ENCODE measurements around the gene SEPTIN8. TPM values are rescaled to one million over a fixed set of nuclear protein-coding genes. Genes with fewer than 3 reads are reported as not detected.

The SEPTIN8 gene
- total and polyA plus RNA-seq, 10 of the 15 experiments (the other 5 are each of a cell fraction or from before 2014, with no cell fraction given), result 6.1 to 96.1 (median 29.4) TPM

GRCh38 chr5:132773601-132774355 is 3.3 kb downstream of the SEPTIN8 start:
- TF ChIP-seq TAF1 (IDR thresholded peaks at IDR 0.05; ENCODE audit: borderline replicate concordance, low read depth, low read length) (no peak), ZNF384 (IDR thresholded peaks at IDR 0.05; ENCODE audit: borderline replicate concordance, low read depth, low read length) (no peak), PBX3 (IDR thresholded peaks at IDR 0.05; ENCODE audit: insufficient replicate concordance, low read depth, low read length) (no peak), EED (IDR thresholded peaks at IDR 0.05; ENCODE audit: low read depth) (no peak), ZNF217 (IDR thresholded peaks at IDR 0.05) (no peak), FOXK2 (IDR thresholded peaks at IDR 0.05) (no peak), BCL11A (IDR thresholded peaks at IDR 0.05; ENCODE audit: low read depth, low read length) (no peak), STAT3 (IDR thresholded peaks at IDR 0.05; ENCODE audit: low read depth, low read length) (no peak), YY1 (IDR thresholded peaks at IDR 0.05; ENCODE audit: low read depth, low read length) (no peak), EGR1 (IDR thresholded peaks at IDR 0.05; ENCODE audit: borderline replicate concordance in 1 of 2, low read depth in 2 of 2, low read length in 2 of 2) (no peak), ASH2L (IDR thresholded peaks at IDR 0.05; ENCODE audit: borderline replicate concordance, low read depth) (no peak), POU2F2 (IDR thresholded peaks at IDR 0.05; ENCODE audit: borderline replicate concordance, low read depth, low read length) (no peak), ZBED1 (IDR thresholded peaks at IDR 0.05; ENCODE audit: borderline replicate concordance) (no peak), SREBF1 (IDR thresholded peaks at IDR 0.05; ENCODE audit: low read length) (no peak), SKIL (IDR thresholded peaks at IDR 0.05; ENCODE audit: low read depth, poor library complexity, severe bottlenecking) (no peak), CBX5 (IDR thresholded peaks at IDR 0.05; ENCODE audit: low read depth) (no peak)
- Histone ChIP-seq H3K27me3 (replicated peaks in 1 of 2; ENCODE audit: control insufficient read depth in 2 of 2, insufficient read depth in 2 of 2, low read length in 1 of 2) (no peaks in the 10 kb centered on the region), H3K4me3 (no peak overlapping the region), H4K20me1 (ENCODE audit: control insufficient read depth, insufficient read depth) (no peaks in the 10 kb centered on the region), H3K27ac (ENCODE audit: control insufficient read depth, insufficient read depth) (no peak overlapping the region), H3K9me3 (replicated peaks; ENCODE audit: control insufficient read depth, insufficient read depth, low read length) (no peaks in the 10 kb centered on the region), H3K4me2 (ENCODE audit: control insufficient read depth, insufficient read depth) (no peak overlapping the region), H3K79me2 (ENCODE audit: control insufficient read depth, insufficient read depth, low read length) (peaks cover 9% of the 10 kb centered on the region), H2AFZ (ENCODE audit: control insufficient read depth, low read depth, low read length) (no peak overlapping the region), H3K4me1 (ENCODE audit: control insufficient read depth, insufficient read depth, low read length) (peaks cover 7% of the 10 kb centered on the region), H3K9ac (ENCODE audit: control insufficient read depth, insufficient read depth, low read length) (no peak overlapping the region), H3K36me3 (ENCODE audit: control insufficient read depth in 2 of 2, insufficient read depth in 2 of 2, low read length in 1 of 2) (no peaks in the 10 kb centered on the region)
- BruUV-seq (replicated peaks), result no TSS peak
- in situ Hi-C loops (cut with MboI) (no loop called here), intact Hi-C loops (cut with micrococcal nuclease; ENCODE audit: unreplicated experiment) (no loop called here)
- ChIA-PET RAD21 (ENCODE audit: unreplicated experiment) (interaction anchor here (0.6 to 2.0 kb wide), 7 partner anchors 20 to 46 kb away, joined by 3 to 6 read pairs (median 4); no protein-coding TSS in a partner anchor), CTCF (interaction anchor here (0.7 to 3.5 kb wide), 2 partner anchors 19 to 26 kb away, joined by 3 to 15 read pairs; no protein-coding TSS in a partner anchor), POLR2A (interaction anchor here (1.1 to 7.2 kb wide), 2 partner anchors 21 to 113 kb away, joined by 3 to 56 read pairs; no protein-coding TSS in a partner anchor), SMC1A (ENCODE audit: uncharacterized antibody, unreplicated experiment) (interaction anchor here (0.6 to 7.5 kb wide), 5 partner anchors 12 to 110 kb away, joined by 3 to 88 read pairs (median 4); partner anchors contain the start of gene CCNI2)
- WGBS (ENCODE audit: insufficient coverage, insufficient replicate concordance, low lambda C conversion rate, missing lambda C conversion rate), result 74% methylated on average over 12 of the region's 12 CpGs
- DNase-seq (ENCODE audit: low read depth, low spot score), result no peak
- ATAC-seq, result no peak
- FAIRE-seq, result no peak

Data from GM12878 (cell line).